GM23248 (cell line): ENCODE results near the gene KIR3DL3.

Source experiments
- EZH2 ChIP-seq: fragments of 200-600 bp; sonication (generic); IDR thresholded peaks from 2 replicates; pipeline ENCODE4 v1.6.1; 2018; ENCODE audit warnings: antibody characterized with exemption, mild to moderate bottlenecking; ENCODE audit not compliant: insufficient read depth, poor library complexity, severe bottlenecking
- EZH2phosphoT487 ChIP-seq: fragments of 200-600 bp; sonication (generic); IDR thresholded peaks from 2 replicates; pipeline ENCODE4 v1.6.1; 2018; ENCODE audit warnings: antibody characterized with exemption, moderate library complexity, mild to moderate bottlenecking, low read depth; ENCODE audit not compliant: insufficient read depth

- TF ChIP-seq EZH2phosphoT487 (no peak), EZH2 (no peak)
Observed at GRCh38 chr19:54694648-54695047, 29.6 kb upstream of the KIR3DL3 start.
